Liver (tissue), 9 donors: ENCODE measurements around the gene PPP3CA. TPM values are rescaled to one million over a fixed set of nuclear protein-coding genes. Genes with fewer than 3 reads are reported as not detected.
A peak's percentile ranks its signal among the peaks of the same experiment; 100 is the strongest.

Experiments
- DNase-seq: peaks from one replicate; pipeline ENCODE4 v3.0.0-alpha.2; 2017; ENCODE audit warnings: low spot score
- H3K27ac ChIP-seq, 2 donors: one replicate each; pipeline ENCODE4 v1.7.0; 2013; ENCODE audit warnings: inconsistent platforms in 2 of 2, low read length in 2 of 2, control low read depth in 1 of 2, low read depth in 1 of 2, mild to moderate bottlenecking in 1 of 2
- H3K27me3 ChIP-seq, 4 donors: one replicate each; pipeline versions ENCODE4 v1.6.1 to v1.7.0; 2013; ENCODE audit warnings: low read length in 3 of 4, inconsistent platforms in 1 of 4, mild to moderate bottlenecking in 1 of 4, moderate library complexity in 1 of 4; ENCODE audit not compliant: control insufficient read depth in 4 of 4, insufficient read depth in 4 of 4
- H3K36me3 ChIP-seq, 4 donors: one replicate each; pipeline versions ENCODE4 v1.6.1 to v1.7.0; 2013; ENCODE audit warnings: low read length in 3 of 4, mild to moderate bottlenecking in 3 of 4, low read depth in 1 of 4, moderate library complexity in 1 of 4; ENCODE audit not compliant: control insufficient read depth in 4 of 4, insufficient read depth in 3 of 4
- H3K4me1 ChIP-seq, 4 donors: one replicate each; pipeline versions ENCODE4 v1.6.1 to v1.7.0; 2013; ENCODE audit warnings: low read length in 3 of 4, mild to moderate bottlenecking in 3 of 4, moderate library complexity in 1 of 4; ENCODE audit not compliant: control insufficient read depth in 4 of 4, insufficient read depth in 4 of 4
- H3K4me3 ChIP-seq, 3 donors: one replicate each; pipeline versions ENCODE4 v1.6.1 to v1.7.0; 2013; ENCODE audit warnings: low read length in 3 of 3, control low read depth in 1 of 3, low read depth in 1 of 3, mild to moderate bottlenecking in 1 of 3
- H3K9ac ChIP-seq, 2 donors: one replicate each; pipeline ENCODE4 v1.7.0; 2013; ENCODE audit warnings: low read length in 2 of 2, mild to moderate bottlenecking in 2 of 2, moderate library complexity in 2 of 2, control low read depth in 1 of 2, low read depth in 1 of 2
- H3K9me3 ChIP-seq, 4 donors: one replicate each; pipeline versions ENCODE4 v1.6.1 to v1.7.0; 2013; ENCODE audit warnings: low read length in 3 of 4; ENCODE audit not compliant: control insufficient read depth in 4 of 4
- ATF3 ChIP-seq: IDR thresholded peaks from 2 replicates; pipeline ENCODE4 v1.6.1; 2016; ENCODE audit warnings: antibody characterized with exemption
- CTCF ChIP-seq: fragments of 150-350 bp; IDR thresholded peaks from 2 replicates; pipeline ENCODE4 v1.5.1; 2017; ENCODE audit warnings: improper control_type of control experiment, low read depth, low read length; ENCODE audit not compliant: missing input control
- EGR1 ChIP-seq, 2 donors: IDR thresholded peaks; 2 replicates each; pipeline ENCODE4 v1.6.1; 2016 to 2018; ENCODE audit warnings: antibody characterized with exemption in 2 of 2, low read depth in 2 of 2
- FOXA1 ChIP-seq: IDR thresholded peaks from 2 replicates; pipeline ENCODE4 v1.6.1; 2016; ENCODE audit warnings: antibody characterized with exemption
- FOXA2 ChIP-seq: IDR thresholded peaks from 2 replicates; pipeline ENCODE4 v1.6.1; 2016; ENCODE audit warnings: antibody characterized with exemption
- GABPA ChIP-seq, 2 donors: IDR thresholded peaks in 1 of 2; conservative IDR thresholded peaks in 1 of 2; 2 replicates each; pipeline ENCODE4 v1.6.1; 2016; ENCODE audit warnings: antibody characterized with exemption in 2 of 2, mild to moderate bottlenecking in 1 of 2, moderate library complexity in 1 of 2
- HNF4A ChIP-seq, 2 donors: conservative IDR thresholded peaks; 2 replicates each; pipeline ENCODE4 v1.6.1; 2016; ENCODE audit warnings: antibody characterized with exemption in 2 of 2, mild to moderate bottlenecking in 2 of 2
- HNF4G ChIP-seq: IDR thresholded peaks from 2 replicates; pipeline ENCODE4 v1.6.1; 2016; ENCODE audit warnings: antibody characterized with exemption
- JUND ChIP-seq, 2 donors: IDR thresholded peaks; 2 replicates each; pipeline ENCODE4 v1.6.1; 2016; ENCODE audit warnings: antibody characterized with exemption in 2 of 2
- MAX ChIP-seq: IDR thresholded peaks from 2 replicates; pipeline ENCODE4 v1.6.1; 2016; ENCODE audit warnings: antibody characterized with exemption
- NR2F2 ChIP-seq: IDR thresholded peaks from 2 replicates; pipeline ENCODE4 v1.6.1; 2016; ENCODE audit warnings: antibody characterized with exemption
- RAD21 ChIP-seq, 2 donors: IDR thresholded peaks; 2 replicates each; pipeline ENCODE4 v1.6.1; 2016; ENCODE audit warnings: antibody characterized with exemption in 2 of 2, mild to moderate bottlenecking in 2 of 2
- REST ChIP-seq: IDR thresholded peaks from 2 replicates; pipeline ENCODE4 v1.6.1; 2016; ENCODE audit warnings: antibody characterized with exemption, mild to moderate bottlenecking
- RXRA ChIP-seq, 2 donors: IDR thresholded peaks; 2 replicates each; pipeline ENCODE4 v1.6.1; 2017 to 2018; ENCODE audit warnings: antibody characterized with exemption in 2 of 2, mild to moderate bottlenecking in 1 of 2
- SP1 ChIP-seq: IDR thresholded peaks from 2 replicates; pipeline ENCODE4 v1.6.1; 2018; ENCODE audit warnings: antibody characterized with exemption, mild to moderate bottlenecking
- TAF1 ChIP-seq: conservative IDR thresholded peaks from 2 replicates; pipeline ENCODE4 v1.6.1; 2016; ENCODE audit warnings: antibody characterized with exemption, mild to moderate bottlenecking
- YY1 ChIP-seq: IDR thresholded peaks from 2 replicates; pipeline ENCODE4 v1.6.1; 2016; ENCODE audit warnings: antibody characterized with exemption, mild to moderate bottlenecking
- ZBTB33 ChIP-seq: IDR thresholded peaks from 2 replicates; pipeline ENCODE4 v1.6.1; 2016; ENCODE audit warnings: antibody characterized with exemption
- WGBS: extraction: QIAGEN DNeasy Blood & Tissue Kit; methylation state at CpG from one replicate; pipeline ENCODE4 v1.1.7; 2013; 5-methylcytosine and 5-hydroxymethylcytosine counted together
- polyA plus RNA-seq, 2 donors: library from polyadenylated mRNA; stranded (reverse) in 1 of 2; unstranded in 1 of 2; fragments of 200-250 nt in 1 of 2; fragments of >200 nt in 1 of 2; fragmentation: Nextera tagmentation in 1 of 2; extraction: Ambion mirVana in 1 of 2; gene quantifications; one replicate each; pipeline versions ENCODE4 v1.2.1 to v1.2.3, GENCODE V29; 2013 to 2015
- total RNA-seq, 2 donors: library from RNA; depleted of rRNA; stranded (reverse); fragments of >200 nt; gene quantifications; one replicate each; pipeline ENCODE4 v1.2.3, GENCODE V29; 2014
- donor health status: healthy.
- donor health status: healthy.
- donor health status: healthy.
- donor health status: healthy.
- donor health status: healthy.

The PPP3CA gene
- total and polyA plus RNA-seq, 4 donors: 3.6 to 18.2 (median 14.2) TPM

GRCh38 chr4:100986360-100986868 is 360.9 kb downstream of the PPP3CA start:
- Histone ChIP-seq H3K27me3 (no peaks in the 10 kb centered on the region), H3K4me3 (no peak overlapping the region), H3K4me1 (peaks cover 0 to 11% (median 7%) of the 10 kb centered on the region in 4 donors), H3K27ac (peak overlapping the region; percentile 69 to 80), H3K9me3 (no peaks in the 10 kb centered on the region), H3K36me3 (no peaks in the 10 kb centered on the region), H3K9ac (peak overlapping the region in 1 of 2 donors; percentile 33)
- WGBS: 47% methylated on average over 8 of the region's 8 CpGs
- TF ChIP-seq TAF1 (no peak), NR2F2 (no peak), FOXA1 (no peak), RXRA (IDR thresholded peaks at IDR 0.05) (peak; percentile 39 to 51), GABPA (IDR thresholded peaks at IDR 0.05 in 1 of 2, conservative IDR thresholded peaks at IDR 0.05 in 1 of 2) (no peak), ZBTB33 (no peak), HNF4G (no peak), RAD21 (IDR thresholded peaks at IDR 0.05) (peak; percentile 10 to 19), ATF3 (no peak), EGR1 (IDR thresholded peaks at IDR 0.05; ENCODE audit: low read depth in 2 of 2) (no peak), REST (no peak), SP1 (peak; percentile 74), JUND (IDR thresholded peaks at IDR 0.05) (peak in 1 of 2 donors; percentile 59), HNF4A (conservative IDR thresholded peaks at IDR 0.05) (peak; percentile 81 to 86), CTCF (no peak), FOXA2 (no peak), MAX (no peak), YY1 (no peak)
- no peak for DNase-seq
